GM10266 (cell line): ENCODE results near the gene OXCT2.

ENCODE experiments used
- DNase-seq: peaks from one replicate; pipeline ENCODE4 v3.0.0; 2012; ENCODE audit errors: extremely low spot score
- TF ChIP-seq, protein P1 (sequence below): IDR thresholded peaks from 2 replicates; pipeline ENCODE4 v1.5.1; 2012; ENCODE audit warnings: mild to moderate bottlenecking, low read depth; ENCODE audit not compliant: control insufficient read depth, insufficient read depth; ENCODE audit errors: missing control alignments

The OXCT2 gene

DNA sequence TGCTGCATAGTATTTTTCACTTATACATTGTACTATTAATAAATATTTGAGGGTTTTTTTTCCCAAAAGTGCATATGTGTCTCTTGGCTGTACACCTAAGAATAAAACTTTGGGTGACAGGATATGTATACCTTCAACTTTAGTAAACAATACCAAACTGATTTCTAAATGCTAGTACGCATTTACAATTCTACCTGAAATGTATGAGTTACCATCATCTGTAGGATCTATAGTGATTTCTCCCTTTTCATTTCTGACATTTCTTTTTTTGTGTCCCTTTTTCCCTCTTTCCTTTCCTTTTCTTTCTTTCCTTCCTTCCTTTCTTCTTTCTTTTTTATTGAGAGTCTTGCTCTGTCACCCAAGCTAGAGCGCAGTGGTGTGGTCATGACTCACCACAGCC lies 34.2 kb upstream of the OXCT2 start:
- TF ChIP-seq, protein P1, sequence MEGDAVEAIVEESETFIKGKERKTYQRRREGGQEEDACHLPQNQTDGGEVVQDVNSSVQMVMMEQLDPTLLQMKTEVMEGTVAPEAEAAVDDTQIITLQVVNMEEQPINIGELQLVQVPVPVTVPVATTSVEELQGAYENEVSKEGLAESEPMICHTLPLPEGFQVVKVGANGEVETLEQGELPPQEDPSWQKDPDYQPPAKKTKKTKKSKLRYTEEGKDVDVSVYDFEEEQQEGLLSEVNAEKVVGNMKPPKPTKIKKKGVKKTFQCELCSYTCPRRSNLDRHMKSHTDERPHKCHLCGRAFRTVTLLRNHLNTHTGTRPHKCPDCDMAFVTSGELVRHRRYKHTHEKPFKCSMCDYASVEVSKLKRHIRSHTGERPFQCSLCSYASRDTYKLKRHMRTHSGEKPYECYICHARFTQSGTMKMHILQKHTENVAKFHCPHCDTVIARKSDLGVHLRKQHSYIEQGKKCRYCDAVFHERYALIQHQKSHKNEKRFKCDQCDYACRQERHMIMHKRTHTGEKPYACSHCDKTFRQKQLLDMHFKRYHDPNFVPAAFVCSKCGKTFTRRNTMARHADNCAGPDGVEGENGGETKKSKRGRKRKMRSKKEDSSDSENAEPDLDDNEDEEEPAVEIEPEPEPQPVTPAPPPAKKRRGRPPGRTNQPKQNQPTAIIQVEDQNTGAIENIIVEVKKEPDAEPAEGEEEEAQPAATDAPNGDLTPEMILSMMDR, result no peak
- DNase-seq, result no peak

DNA sequence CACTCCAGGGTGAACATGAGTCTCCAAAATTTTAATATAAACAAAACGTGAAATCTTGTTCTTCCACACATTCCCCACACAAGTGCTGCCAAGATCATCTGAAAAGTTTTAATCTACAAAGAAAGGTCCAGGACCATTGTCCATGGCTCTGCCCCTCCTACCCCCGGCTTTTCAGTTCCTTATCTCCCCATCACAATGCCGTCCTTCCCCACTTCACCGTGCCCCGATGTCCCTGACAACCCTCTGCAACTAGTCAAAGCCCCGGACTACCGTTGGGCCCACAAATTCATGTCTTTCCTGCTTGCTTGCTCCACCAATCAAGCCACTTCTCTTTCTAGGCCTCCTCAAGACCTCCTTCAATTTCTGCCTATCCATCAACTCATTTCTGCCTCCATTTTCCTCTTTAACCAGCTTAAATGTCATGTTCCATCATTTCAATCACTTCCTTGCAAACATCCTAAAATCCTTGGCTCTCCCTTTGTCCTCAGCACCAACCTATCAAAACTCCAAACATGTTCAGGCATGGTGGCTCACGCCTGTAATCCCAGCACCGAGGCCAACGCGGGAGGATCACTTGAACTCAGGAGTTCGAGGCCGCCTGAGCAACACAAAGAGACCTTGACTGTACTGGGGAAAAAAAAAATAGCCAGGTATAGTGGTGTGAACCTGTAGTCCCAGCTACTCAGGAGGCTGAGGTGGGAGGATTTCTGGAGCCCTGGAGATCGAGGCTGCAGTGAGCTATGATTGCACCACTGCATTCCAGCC lies 31.5 kb upstream of the OXCT2 start:
- TF ChIP-seq, protein P1, result no peak
- DNase-seq, result no peak

DNA sequence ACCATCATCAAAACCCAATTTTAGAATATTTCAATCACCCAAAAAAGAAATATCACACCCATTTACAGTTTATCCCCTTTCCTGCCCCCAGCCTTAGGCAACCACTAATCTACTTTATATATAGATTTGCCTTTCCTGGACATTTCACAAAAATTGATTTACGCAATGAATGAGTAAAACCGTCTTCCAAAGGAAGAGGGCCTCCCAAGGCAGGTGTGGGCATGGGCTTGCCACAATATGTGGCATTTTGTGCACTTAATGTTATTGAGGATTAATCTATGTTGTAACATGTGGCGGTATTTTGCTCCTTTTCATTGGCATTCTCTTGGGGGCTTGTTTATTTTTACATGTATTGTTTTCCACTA lies 29.3 kb upstream of the OXCT2 start:
- DNase-seq, result no peak
- TF ChIP-seq, protein P1, result no peak

DNA sequence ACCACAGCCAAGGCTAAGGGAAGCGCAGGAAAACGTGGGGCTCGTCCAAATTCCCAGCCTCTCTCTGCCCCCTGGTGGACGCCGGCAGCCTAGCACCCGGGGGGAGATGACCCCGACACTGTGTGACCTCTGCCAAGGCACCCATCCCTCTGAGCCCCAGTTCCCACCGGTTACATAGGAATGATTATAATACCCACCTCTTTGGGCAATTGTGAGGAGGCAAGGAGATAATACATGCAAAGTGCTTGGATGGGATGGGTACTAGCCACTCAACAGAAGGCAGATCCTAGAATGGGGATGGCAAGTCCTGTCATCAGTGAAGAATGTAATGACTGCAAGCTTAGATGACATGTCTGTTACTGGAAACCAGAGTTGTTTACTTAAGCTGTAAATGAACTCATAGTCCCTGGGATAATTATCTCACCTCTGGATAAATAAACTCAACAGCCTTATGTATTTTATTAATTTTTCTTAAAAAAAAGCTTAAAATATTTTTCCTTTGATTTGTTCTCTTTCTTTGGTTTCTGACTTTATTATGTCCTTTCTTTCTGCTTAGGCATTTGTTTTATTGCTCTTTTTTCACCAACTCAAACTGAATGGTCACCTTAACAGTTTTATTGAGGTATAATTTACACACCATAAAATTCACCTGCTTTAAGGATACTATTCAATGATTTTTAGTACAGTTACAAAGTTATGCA lies 28.8 kb upstream of the OXCT2 start:
- TF ChIP-seq, protein P1, result peak; percentile 83
- DNase-seq, result peak; percentile 79

DNA sequence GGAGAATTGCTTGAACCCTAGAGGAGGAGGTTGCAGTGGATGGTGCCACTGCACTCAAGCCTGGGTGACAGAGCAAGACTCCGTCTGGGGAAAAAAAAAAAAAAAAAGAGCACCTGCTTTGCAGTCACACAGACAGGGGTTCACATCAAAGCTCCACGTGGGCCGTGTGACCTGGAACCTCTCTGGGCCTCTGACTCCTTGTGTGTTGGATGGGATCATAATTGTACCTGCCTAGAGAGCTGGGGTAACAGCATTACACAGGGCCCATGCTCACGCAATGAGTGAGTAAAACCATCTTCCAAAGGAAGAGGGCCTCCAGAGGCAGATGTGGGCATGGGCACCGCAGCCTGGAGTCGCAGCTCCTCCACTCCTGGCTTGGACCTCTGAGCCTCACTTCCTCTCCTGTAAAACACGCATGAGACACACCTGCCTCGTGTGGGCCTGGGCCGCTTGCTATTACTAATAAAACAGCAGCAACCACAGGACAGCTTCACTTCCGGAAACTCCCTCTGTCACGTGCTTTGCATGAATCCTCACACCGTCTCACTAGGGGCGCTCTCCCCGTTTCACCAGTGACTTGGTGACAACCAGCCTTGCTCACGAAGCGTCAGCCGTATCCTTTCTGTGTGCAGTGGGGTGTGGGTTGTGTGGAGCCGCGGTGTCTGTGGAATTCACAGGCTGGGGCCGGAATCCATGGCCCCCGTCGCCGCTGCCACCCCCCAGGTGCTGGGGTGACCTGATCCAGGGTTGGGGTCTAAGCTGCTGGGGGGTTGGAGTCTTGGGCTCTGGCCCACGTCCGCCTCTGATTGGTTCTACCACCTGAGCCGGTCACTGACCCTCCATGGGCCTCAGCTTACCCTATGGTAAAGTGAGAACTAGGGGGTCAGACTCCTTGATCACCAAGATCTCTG lies 28.0 kb upstream of the OXCT2 start:
- TF ChIP-seq, protein P1, result peak; percentile 65
- DNase-seq, result peak; percentile 92

DNA sequence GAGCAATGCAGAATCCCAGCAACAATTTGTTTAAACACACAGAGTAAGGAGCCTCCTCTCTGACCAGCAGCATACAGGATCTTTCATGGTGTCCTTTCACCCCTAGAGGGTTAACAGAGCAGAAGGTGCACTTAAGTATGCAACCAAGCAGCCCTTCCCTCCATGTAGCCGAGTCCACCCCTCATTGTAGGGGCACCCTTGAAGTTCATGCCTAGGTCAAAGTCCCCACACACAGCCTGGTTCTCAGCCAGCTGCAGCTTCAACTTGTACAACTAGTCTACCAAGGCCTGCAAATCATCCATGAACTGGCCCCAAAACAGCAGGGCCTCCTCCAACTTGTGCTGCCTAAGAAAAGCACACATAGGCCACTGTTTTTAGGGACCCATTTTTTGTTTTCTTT lies 24.5 kb upstream of the OXCT2 start:
- TF ChIP-seq, protein P1, result no peak
- DNase-seq, result no peak

DNA sequence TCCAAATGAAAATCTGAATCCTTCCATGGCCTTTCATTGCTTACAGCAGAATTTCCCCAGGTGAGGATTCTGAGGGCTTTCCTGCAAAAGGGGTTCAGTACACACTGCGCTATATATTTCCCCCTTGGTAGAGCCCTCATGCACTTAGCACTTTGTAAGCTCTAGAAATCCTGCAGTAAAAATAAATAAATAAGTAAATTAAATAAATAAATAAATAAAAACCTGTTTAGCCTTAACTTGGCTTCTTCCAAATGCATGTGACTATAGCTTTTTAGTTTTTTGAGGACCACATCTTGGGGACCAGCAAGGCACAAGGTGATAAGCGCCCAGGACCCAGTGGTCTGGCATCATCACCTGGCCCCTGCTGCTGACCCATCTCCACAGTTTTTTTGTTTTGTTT lies 20.7 kb upstream of the OXCT2 start:
- no peak for DNase-seq
- TF ChIP-seq, protein P1, result no peak
